SU-DHL-6 (cell line): ENCODE measurements around the gene ESYT2.

Experiments used
- H2AFZ ChIP-seq: fragments of 200-600 bp; sonication (generic); 2 replicates; pipeline ENCODE4 v1.6.1; 2014; ENCODE audit warnings: low read depth, mild to moderate bottlenecking, moderate library complexity, mixed read lengths, antibody characterized with exemption, low read length; ENCODE audit not compliant: severe bottlenecking
- H3F3A ChIP-seq: fragments of 200-600 bp; shearing (Covaris generic); 2 replicates; pipeline ENCODE4 v1.6.0; 2016; ENCODE audit warnings: antibody characterized with exemption, mild to moderate bottlenecking; ENCODE audit not compliant: insufficient read depth
- H3K27ac ChIP-seq: fragments of 200-600 bp; sonication (generic); 2 replicates; pipeline ENCODE4 v1.5.1; 2016; ENCODE audit warnings: low read depth, mild to moderate bottlenecking, low read length, moderate library complexity, mixed read lengths
- H3K27me3 ChIP-seq: fragments of 200-600 bp; sonication (generic), shearing (Covaris generic); 2 replicates; pipeline ENCODE4 v1.6.0; 2014; ENCODE audit warnings: mild to moderate bottlenecking, low read length
- H3K36me3 ChIP-seq: fragments of 200-600 bp; sonication (generic); 2 replicates; pipeline ENCODE4 v1.6.1; 2014; ENCODE audit warnings: mild to moderate bottlenecking, low read length, mixed read lengths
- H3K4me2 ChIP-seq: fragments of 300-600, 200-600 bp; shearing (Covaris generic), sonication (generic); 2 replicates; pipeline ENCODE4 v1.6.0; 2014; ENCODE audit warnings: low read length, low read depth, mild to moderate bottlenecking; ENCODE audit not compliant: poor library complexity, severe bottlenecking
- H3K4me3 ChIP-seq: fragments of 200-600 bp; sonication (generic); 2 replicates; pipeline ENCODE4 v1.5.1; 2014; ENCODE audit warnings: antibody characterized with exemption, low read length, mild to moderate bottlenecking, mixed read lengths; ENCODE audit not compliant: insufficient read depth, poor library complexity, severe bottlenecking
- H3K79me2 ChIP-seq: fragments of 200-600 bp; sonication (generic); 2 replicates; pipeline ENCODE4 v1.6.1; 2014; ENCODE audit warnings: mild to moderate bottlenecking, low read length, moderate library complexity; ENCODE audit not compliant: insufficient read depth
- H3K9ac ChIP-seq: fragments of 200-600 bp; sonication (generic); 2 replicates; pipeline ENCODE4 v1.7.0; 2014; ENCODE audit warnings: mild to moderate bottlenecking, low read length
- H3K9me2 ChIP-seq: fragments of 200-600 bp; sonication (generic); replicated peaks from 2 replicates; pipeline ENCODE4 v1.6.1; 2014; ENCODE audit warnings: low read length; ENCODE audit not compliant: insufficient read depth
- H3K9me3 ChIP-seq: fragments of 200-600 bp; sonication (generic); 2 replicates; pipeline ENCODE4 v1.6.1; 2014; ENCODE audit warnings: low read length, mixed read lengths; ENCODE audit not compliant: insufficient read depth
- H4K20me1 ChIP-seq: fragments of 200-600 bp; sonication (generic); 2 replicates; pipeline ENCODE4 v1.6.1; 2014; ENCODE audit warnings: low read depth, mild to moderate bottlenecking, antibody characterized with exemption, low read length, moderate library complexity, mixed read lengths
- EZH2phosphoT487 ChIP-seq: fragments of 200-600 bp; sonication (generic), shearing (Covaris generic); conservative IDR thresholded peaks from 2 replicates; pipeline ENCODE4 v1.6.1; 2018; ENCODE audit warnings: mild to moderate bottlenecking, antibody characterized with exemption, low read length, moderate library complexity, mixed read lengths
- TF ChIP-seq, protein P1 (sequence below): fragments of 200-600 bp; sonication (generic); IDR thresholded peaks from one replicate; pipeline ENCODE4 v1.5.1; 2017; ENCODE audit warnings: antibody characterized with exemption, mild to moderate bottlenecking, low read length, moderate library complexity; ENCODE audit not compliant: insufficient read depth, poor library complexity, severe bottlenecking

The ESYT2 gene

GRCh38 chr7:158684329-158684728 lies 145.0 kb downstream of the ESYT2 start:
- no peaks in the 10 kb centered on the region for H3K9me2 ChIP-seq
- H3K9me3 ChIP-seq = no peaks in the 10 kb centered on the region
- no peak overlapping the region for H3K9ac ChIP-seq
- no peak overlapping the region for H3K4me3 ChIP-seq
- no peaks in the 10 kb centered on the region; the same call in 1 of the 2 replicates for H3K79me2 ChIP-seq
- no peak overlapping the region for H3K4me2 ChIP-seq
- no peak overlapping the region for H3K27ac ChIP-seq
- no peaks in the 10 kb centered on the region for H4K20me1 ChIP-seq
- H2AFZ ChIP-seq = no peak overlapping the region
- no peak for TF ChIP-seq EZH2phosphoT487
- TF ChIP-seq, protein P1, sequence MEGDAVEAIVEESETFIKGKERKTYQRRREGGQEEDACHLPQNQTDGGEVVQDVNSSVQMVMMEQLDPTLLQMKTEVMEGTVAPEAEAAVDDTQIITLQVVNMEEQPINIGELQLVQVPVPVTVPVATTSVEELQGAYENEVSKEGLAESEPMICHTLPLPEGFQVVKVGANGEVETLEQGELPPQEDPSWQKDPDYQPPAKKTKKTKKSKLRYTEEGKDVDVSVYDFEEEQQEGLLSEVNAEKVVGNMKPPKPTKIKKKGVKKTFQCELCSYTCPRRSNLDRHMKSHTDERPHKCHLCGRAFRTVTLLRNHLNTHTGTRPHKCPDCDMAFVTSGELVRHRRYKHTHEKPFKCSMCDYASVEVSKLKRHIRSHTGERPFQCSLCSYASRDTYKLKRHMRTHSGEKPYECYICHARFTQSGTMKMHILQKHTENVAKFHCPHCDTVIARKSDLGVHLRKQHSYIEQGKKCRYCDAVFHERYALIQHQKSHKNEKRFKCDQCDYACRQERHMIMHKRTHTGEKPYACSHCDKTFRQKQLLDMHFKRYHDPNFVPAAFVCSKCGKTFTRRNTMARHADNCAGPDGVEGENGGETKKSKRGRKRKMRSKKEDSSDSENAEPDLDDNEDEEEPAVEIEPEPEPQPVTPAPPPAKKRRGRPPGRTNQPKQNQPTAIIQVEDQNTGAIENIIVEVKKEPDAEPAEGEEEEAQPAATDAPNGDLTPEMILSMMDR = no peak
- no peaks in the 10 kb centered on the region; the same call in 1 of the 2 replicates for H3F3A ChIP-seq
- peaks cover 75% of the 10 kb centered on the region for H3K36me3 ChIP-seq
- no peaks in the 10 kb centered on the region for H3K27me3 ChIP-seq

DNA sequence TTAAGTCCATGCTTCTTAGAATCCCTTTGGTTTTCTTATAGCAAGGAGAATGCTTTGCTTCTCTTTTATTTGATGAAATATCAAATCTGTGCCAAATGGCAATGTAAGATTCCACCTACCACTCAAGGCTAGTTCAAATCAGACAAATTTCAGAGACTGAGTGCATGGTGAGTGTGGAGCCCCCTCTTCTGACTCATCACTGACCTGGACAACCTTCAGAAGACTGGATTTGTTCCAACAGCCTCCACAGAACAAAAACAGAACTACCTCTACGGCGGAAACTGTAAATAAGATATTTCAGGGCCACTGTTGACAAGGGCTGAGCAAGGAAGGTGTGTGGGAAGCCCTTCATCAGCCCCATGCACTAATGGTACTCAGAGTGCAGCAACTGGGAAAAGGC lies 145.8 kb downstream of the ESYT2 start:
- Histone ChIP-seq H3K9me3 (no peaks in the 10 kb centered on the region), H3K36me3 (peaks cover 76% of the 10 kb centered on the region), H3K27ac (no peak overlapping the region), H4K20me1 (no peaks in the 10 kb centered on the region), H3K9ac (no peak overlapping the region), H3K9me2 (no peaks in the 10 kb centered on the region), H3K27me3 (no peaks in the 10 kb centered on the region), H3K79me2 (no peaks in the 10 kb centered on the region; the same call in 1 of the 2 replicates), H3F3A (no peaks in the 10 kb centered on the region; the same call in 1 of the 2 replicates), H3K4me3 (no peak overlapping the region), H3K4me2 (no peak overlapping the region), H2AFZ (no peak overlapping the region)
- TF ChIP-seq, protein P1 = no peak
- TF ChIP-seq EZH2phosphoT487 = no peak

- H3K9ac ChIP-seq = no peak overlapping the region
These were observed 146.9 kb downstream of the ESYT2 start for GRCh38 chr7:158682456-158682855.

More at GRCh38 chr7:158682456-158682855, 146.9 kb downstream of the ESYT2 start:
- no peak overlapping the region for H3K27ac ChIP-seq
- H3K36me3 ChIP-seq = peaks cover 71% of the 10 kb centered on the region
- H2AFZ ChIP-seq = no peak overlapping the region
- no peak for TF ChIP-seq EZH2phosphoT487
- TF ChIP-seq, protein P1 = no peak
- H3K4me3 ChIP-seq = no peak overlapping the region
- H3F3A ChIP-seq = no peaks in the 10 kb centered on the region; the same call in 1 of the 2 replicates
- H3K4me2 ChIP-seq = no peak overlapping the region
- no peaks in the 10 kb centered on the region for H3K27me3 ChIP-seq
- no peaks in the 10 kb centered on the region; the same call in 1 of the 2 replicates for H3K79me2 ChIP-seq
- H4K20me1 ChIP-seq = no peaks in the 10 kb centered on the region
- no peaks in the 10 kb centered on the region for H3K9me3 ChIP-seq
- no peaks in the 10 kb centered on the region for H3K9me2 ChIP-seq
